ENCODE measurements around the gene ADAMTSL3. TPM values are rescaled to one million over a fixed set of nuclear protein-coding genes. Genes with fewer than 3 reads are reported as not detected.
"Not testable (repeated sequence)": the region's sequence is repeated elsewhere in the genome, so short reads cannot be mapped to it uniquely, and the experiment has no call there.

The ADAMTSL3 gene
- total and polyA plus RNA-seq, 11 donors: 1.3 to 13.2 (median 7.3) TPM

- H3K27ac ChIP-seq: no peak overlapping the region
- ATAC-seq (peak in 1 of 4 donors; percentile 49), DNase-seq (no peak)
- H3K4me1 ChIP-seq: no peaks in the 10 kb centered on the region
- TF ChIP-seq CTCF (IDR thresholded peaks at IDR 0.05) (peak in 8 of 12 donors; percentile 18 to 40 (median 30)), POLR2A (IDR thresholded peaks at IDR 0.05) (no peak)
- peaks cover 0 to 3% (median 0%) of the 10 kb centered on the region in 12 donors for H3K9me3 ChIP-seq
- 52 to 80% (median 64%) methylated on average over 3 of the region's 3 CpGs for WGBS, 4 donors
- H3K27me3 ChIP-seq: no peaks in the 10 kb centered on the region
- H3K36me3 ChIP-seq: peaks cover 0 to 36% (median under 1%) of the 10 kb centered on the region in 9 donors
- intact Hi-C loops (cut with DNase I): loop anchor here in 9 of 10 donors (5.0 to 10.0 kb wide), 10 partner anchors 297 to 790 kb away; partner anchors contain the start of gene ADAMTSL3 (in 1 of the 9)
- no peak overlapping the region for H3K4me3 ChIP-seq
Measured at GRCh38 chr15:84034578-84035398, 380.9 kb downstream of the ADAMTSL3 start.

- Histone ChIP-seq H3K27me3 (no peaks in the 10 kb centered on the region), H3K27ac (no peak overlapping the region), H3K9me3 (no peaks in the 10 kb centered on the region), H3K4me3 (no peak overlapping the region), H3K36me3 (peaks cover 0 to 36% (median 0%) of the 10 kb centered on the region in 9 donors), H3K4me1 (no peaks in the 10 kb centered on the region)
- no peak for DNase-seq
- ATAC-seq: peak; percentile 55 to 67 (median 62)
- 15 to 24% (median 18%) methylated on average over 2 of the region's 2 CpGs for WGBS, 4 donors
- intact Hi-C loops (cut with DNase I): loop anchor here in 8 of 10 donors (5.0 to 10.0 kb wide), 9 partner anchors 298 to 791 kb away; partner anchors contain the start of gene ADAMTSL3 (in 1 of the 8)
- peak; percentile 18 to 57 (median 46) for TF ChIP-seq CTCF (IDR thresholded peaks at IDR 0.05)
- no peak for TF ChIP-seq POLR2A (IDR thresholded peaks at IDR 0.05)
Measured at GRCh38 chr15:84035399-84035766, 381.5 kb downstream of the ADAMTSL3 start.

- Histone ChIP-seq H3K9me3 (no peaks in the 10 kb centered on the region), H3K27ac (no peak overlapping the region), H3K4me1 (no peaks in the 10 kb centered on the region), H3K36me3 (peaks cover 0 to 35% (median 0%) of the 10 kb centered on the region in 9 donors), H3K4me3 (no peak overlapping the region), H3K27me3 (no peaks in the 10 kb centered on the region)
- intact Hi-C loops (cut with DNase I): loop anchor here in 8 of 10 donors (5.0 to 10.0 kb wide), 9 partner anchors 300 to 792 kb away; partner anchors contain the start of gene ADAMTSL3 (in 1 of the 8)
- DNase-seq: no peak
- no peak for ATAC-seq
- TF ChIP-seq CTCF (IDR thresholded peaks at IDR 0.05): no peak
- no peak for TF ChIP-seq POLR2A (IDR thresholded peaks at IDR 0.05)
Measured at GRCh38 chr15:84037301-84037700, 383.4 kb downstream of the ADAMTSL3 start.

- H3K4me1 ChIP-seq; ATAC-seq; H3K4me3 ChIP-seq; intact Hi-C loops (cut with DNase I); H3K27ac ChIP-seq; DNase-seq; H3K27me3 ChIP-seq: not testable (repeated sequence)
- Histone ChIP-seq H3K9me3 (peaks cover 0 to 28% (median 4%) of the 10 kb centered on the region in 12 donors), H3K36me3 (peaks cover 0 to 15% (median 0%) of the 10 kb centered on the region in 9 donors)
- WGBS, 4 donors: 85 to 89% (median 87%) methylated on average over 14 to 18 of the region's 18 CpGs
Measured at GRCh38 chr15:84042434-84043056, 388.6 kb downstream of the ADAMTSL3 start.

All from heart left ventricle (tissue), 16 donors.